NCI-H774 (cell line): ENCODE data around the gene ANAPC4.

Experiments used
- DNase-seq: peaks from one replicate; lab custom pipeline; 2025; lab: John Stamatoyannopoulos, UW

Gene ANAPC4

GRCh38 chr4:25433966-25434827, 57.1 kb downstream of the ANAPC4 start:
- DNase-seq, result no peak

- peak; percentile 64 for DNase-seq
Measured at GRCh38 chr4:25437926-25438325, 60.9 kb downstream of the ANAPC4 start.

GRCh38 chr4:25439918-25440477, 62.9 kb downstream of the ANAPC4 start:
- peak; percentile 66 for DNase-seq

GRCh38 chr4:25440478-25441030, 63.5 kb downstream of the ANAPC4 start:
- no peak for DNase-seq

- DNase-seq, result peak; percentile 78
Measured at GRCh38 chr4:25441519-25442117, 64.6 kb downstream of the ANAPC4 start.

GRCh38 chr4:25442863-25443307, 65.8 kb downstream of the ANAPC4 start:
- no peak for DNase-seq

- DNase-seq, result no peak
Measured at GRCh38 chr4:25443851-25444250, 66.8 kb downstream of the ANAPC4 start.

GRCh38 chr4:25446611-25447010, 69.5 kb downstream of the ANAPC4 start:
- DNase-seq, result no peak

GRCh38 chr4:25448379-25449109, 71.5 kb downstream of the ANAPC4 start:
- DNase-seq, result no peak

- DNase-seq, result no peak
Measured at GRCh38 chr4:25449270-25449669, 72.2 kb downstream of the ANAPC4 start.

- DNase-seq, result no peak
Measured at GRCh38 chr4:25449688-25450087, 72.6 kb downstream of the ANAPC4 start.

- DNase-seq, result no peak
Measured at GRCh38 chr4:25450491-25450901, 73.4 kb downstream of the ANAPC4 start.

- no peak for DNase-seq
Measured at GRCh38 chr4:25451676-25452075, 74.6 kb downstream of the ANAPC4 start.

- DNase-seq, result no peak
Measured at GRCh38 chr4:25452081-25452480, 75.0 kb downstream of the ANAPC4 start.

GRCh38 chr4:25454476-25454875, 77.4 kb downstream of the ANAPC4 start:
- no peak for DNase-seq

- no peak for DNase-seq
Measured at GRCh38 chr4:25457053-25457715, 80.1 kb downstream of the ANAPC4 start.

GRCh38 chr4:25466966-25467697, 90.1 kb downstream of the ANAPC4 start:
- DNase-seq, result no peak

GRCh38 chr4:25467843-25468242, 90.8 kb downstream of the ANAPC4 start:
- no peak for DNase-seq
